HG03442 (cell line): ENCODE measurements around the gene DENND4A.
"Not testable (repeated sequence)": the region's sequence is repeated elsewhere in the genome, so short reads cannot be mapped to it uniquely, and the experiment has no call there.

Source experiments
- ATAC-seq: cut with Tn5 transposase; IDR thresholded peaks from one replicate; pipeline ENCODE4 v1.9.1; 2021; ENCODE audit warnings: mild to moderate bottlenecking, moderate library complexity; ENCODE audit not compliant: unreplicated experiment

The DENND4A gene

GRCh38 chr15:65639509-65639908 lies 152.6 kb downstream of the DENND4A start:
- ATAC-seq = no peak

- ATAC-seq = no peak
These were observed 153.4 kb downstream of the DENND4A start for GRCh38 chr15:65638681-65639089.

GRCh38 chr15:65638109-65638508 lies 154.0 kb downstream of the DENND4A start:
- ATAC-seq = no peak

GRCh38 chr15:65634356-65634755 lies 157.7 kb downstream of the DENND4A start:
- ATAC-seq = no peak

GRCh38 chr15:65633752-65634151 lies 158.3 kb downstream of the DENND4A start:
- no peak for ATAC-seq

- ATAC-seq = no peak
These were observed 159.2 kb downstream of the DENND4A start for GRCh38 chr15:65632780-65633375.

- ATAC-seq = no peak
These were observed 160.6 kb downstream of the DENND4A start for GRCh38 chr15:65631503-65631902.

- ATAC-seq = peak; percentile 41
These were observed 161.3 kb downstream of the DENND4A start for GRCh38 chr15:65630760-65631159.

- no peak for ATAC-seq
These were observed 162.5 kb downstream of the DENND4A start for GRCh38 chr15:65629548-65629947.

GRCh38 chr15:65626856-65627255 lies 165.2 kb downstream of the DENND4A start:
- no peak for ATAC-seq

- ATAC-seq = no peak
These were observed 169.0 kb downstream of the DENND4A start for GRCh38 chr15:65623103-65623502.

- ATAC-seq = no peak
These were observed 170.5 kb downstream of the DENND4A start, which contains the start of gene SLC24A1 for GRCh38 chr15:65621638-65622037. SLC24A1 (plus strand) TSS chr15:65621938; CDS start chr15:65624081, 2,143 bp downstream.

GRCh38 chr15:65620833-65621232 lies 171.3 kb downstream of the DENND4A start:
- no peak for ATAC-seq

GRCh38 chr15:65619626-65620290 lies 172.3 kb downstream of the DENND4A start:
- ATAC-seq = no peak

GRCh38 chr15:65618560-65619109 lies 173.5 kb downstream of the DENND4A start:
- ATAC-seq = no peak

- ATAC-seq = not testable (repeated sequence)
These were observed 176.2 kb downstream of the DENND4A start for GRCh38 chr15:65615887-65616286.

GRCh38 chr15:65612949-65613744 lies 178.9 kb downstream of the DENND4A start:
- ATAC-seq = no peak

GRCh38 chr15:65612616-65612946 lies 179.5 kb downstream of the DENND4A start:
- no peak for ATAC-seq

GRCh38 chr15:65611888-65612615 lies 180.0 kb downstream of the DENND4A start:
- no peak for ATAC-seq

- peak; percentile 93 for ATAC-seq
These were observed 181.0 kb downstream of the DENND4A start, which contains the start of gene INTS14 for GRCh38 chr15:65610871-65611718. INTS14 (minus strand) TSS chr15:65611131; CDS start chr15:65607380, 3,751 bp downstream.
